K562 (cell line): ENCODE results near the gene SPRR3.
"Not testable (repeated sequence)": the region's sequence is repeated elsewhere in the genome, so short reads cannot be mapped to it uniquely, and the experiment has no call there.

Source experiments
- E2F4 ChIP-seq: sonication (generic); formaldehyde crosslinking; IDR thresholded peaks from 2 replicates; pipeline ENCODE4 v1.8.0; 2022; ENCODE audit warnings: mild to moderate bottlenecking, low read depth, missing genetic modification reagents
- FOXA3 ChIP-seq, 2 experiments: fragments of 450-650 bp in 1 of 2; sonication (generic) in 1 of 2; formaldehyde crosslinking; IDR thresholded peaks in 1 of 2; conservative IDR thresholded peaks in 1 of 2; 2 replicates each; pipeline versions ENCODE4 v1.4.0 to v1.8.0; 2020 to 2022; ENCODE audit warnings: mild to moderate bottlenecking in 2 of 2, missing genetic modification reagents in 1 of 2
- FOXJ3 ChIP-seq: sonication (generic); formaldehyde crosslinking; IDR thresholded peaks from 2 replicates; pipeline ENCODE4 v1.4.0; 2020; ENCODE audit warnings: mild to moderate bottlenecking, missing genetic modification reagents
- JUN ChIP-seq, 2 experiments: sonication (generic) in 1 of 2; formaldehyde crosslinking in 1 of 2; IDR thresholded peaks; 2 replicates each; pipeline versions ENCODE4 v1.6.1 to v1.8.0; 2012 to 2022; ENCODE audit warnings: borderline replicate concordance in 2 of 2, mild to moderate bottlenecking in 2 of 2, improper control_type of control experiment in 1 of 2, low read depth in 1 of 2, low read length in 1 of 2, missing genetic modification reagents in 1 of 2
- JUNB ChIP-seq: fragments of 450-650 bp; formaldehyde crosslinking; conservative IDR thresholded peaks from 2 replicates; pipeline ENCODE4 v1.4.0; 2020; ENCODE audit warnings: mild to moderate bottlenecking
- KDM4B ChIP-seq, 2 experiments: fragments of 450-650 bp in 1 of 2; sonication (generic) in 1 of 2; IDR thresholded peaks; 2 replicates each; pipeline ENCODE4 v1.6.1; 2016 to 2017; ENCODE audit warnings: borderline replicate concordance in 2 of 2, antibody characterized with exemption in 1 of 2, low read depth in 1 of 2, mild to moderate bottlenecking in 1 of 2
- MAX ChIP-seq: sonication (generic); formaldehyde crosslinking; IDR thresholded peaks from 2 replicates; pipeline ENCODE4 v1.9.0; 2022; ENCODE audit warnings: mild to moderate bottlenecking, missing genetic modification reagents
- MAZ ChIP-seq, 2 experiments: fragments of 450-650 bp in 1 of 2; sonication (generic) in 1 of 2; formaldehyde crosslinking; IDR thresholded peaks in 1 of 2; conservative IDR thresholded peaks in 1 of 2; 2 replicates each; pipeline versions ENCODE4 v1.4.0 to v1.5.0; 2020; ENCODE audit warnings: mild to moderate bottlenecking in 1 of 2, missing genetic modification reagents in 1 of 2
- NR2F6 ChIP-seq: fragments of 450-650 bp; formaldehyde crosslinking; IDR thresholded peaks from 2 replicates; pipeline ENCODE4 v1.4.0; 2020; ENCODE audit warnings: mild to moderate bottlenecking
- SMARCA4 ChIP-seq: fragments of 450-650 bp; IDR thresholded peaks from 2 replicates; pipeline ENCODE4 v1.6.1; 2016
- USF2 ChIP-seq: sonication (generic); formaldehyde crosslinking; IDR thresholded peaks from 2 replicates; pipeline ENCODE4 v1.5.0; 2020; ENCODE audit warnings: missing genetic modification reagents
- ZBED1 ChIP-seq: IDR thresholded peaks from 2 replicates; pipeline ENCODE4 v1.6.1; 2014
- ZNF511 ChIP-seq: sonication (generic); formaldehyde crosslinking; IDR thresholded peaks from 2 replicates; pipeline ENCODE4 v1.8.0; 2022; ENCODE audit warnings: mild to moderate bottlenecking, missing genetic modification reagents
- TF ChIP-seq, protein P1 (sequence below): sonication (generic); formaldehyde crosslinking; IDR thresholded peaks from 2 replicates; pipeline ENCODE4 v1.8.1; 2023; ENCODE audit warnings: mild to moderate bottlenecking, missing genetic modification reagents, moderate library complexity

DNA sequence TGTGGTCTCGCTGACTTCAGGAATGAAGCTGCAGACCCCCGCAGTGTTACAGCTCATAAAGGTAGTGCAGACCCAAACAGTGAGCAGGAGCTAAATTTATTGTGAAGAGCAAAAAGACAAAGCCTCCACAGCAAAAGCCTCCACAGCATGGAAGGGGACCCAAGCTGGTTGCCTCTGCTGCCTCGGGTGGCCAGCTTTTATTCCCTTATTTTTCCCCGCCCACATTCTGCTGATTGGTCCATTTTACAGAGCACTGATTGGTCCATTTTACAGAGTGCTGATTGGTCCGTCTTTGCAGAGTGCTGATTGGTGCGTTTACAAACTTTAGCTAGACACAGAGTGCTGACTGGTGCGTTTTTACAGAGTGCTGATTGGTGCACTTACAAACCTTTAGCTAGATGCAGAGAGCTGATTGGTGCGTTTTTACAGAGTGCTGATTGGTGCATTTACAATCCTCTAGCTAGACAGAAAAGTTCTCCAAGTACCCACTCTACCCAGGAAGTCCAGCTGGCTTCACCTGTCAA lies 9.7 kb downstream of the SPRR3 start:
- TF ChIP-seq USF2 (CRISPR knock-in tag); MAX (CRISPR knock-in tag); E2F4 (CRISPR knock-in tag); KDM4B (IDR thresholded peaks at IDR 0.05; ENCODE audit: borderline replicate concordance in 2 of 2, low read depth in 1 of 2); JUN (IDR thresholded peaks at IDR 0.05; ENCODE audit: borderline replicate concordance, low read depth, low read length); JUN (CRISPR knock-in tag; IDR thresholded peaks at IDR 0.05; ENCODE audit: borderline replicate concordance); ZBED1; FOXA3 (CRISPR knock-in tag; conservative IDR thresholded peaks at IDR 0.05 in 1 of 2, IDR thresholded peaks at IDR 0.05 in 1 of 2); MAZ (CRISPR knock-in tag; conservative IDR thresholded peaks at IDR 0.05 in 1 of 2, IDR thresholded peaks at IDR 0.05 in 1 of 2); JUNB (CRISPR knock-in tag); SMARCA4; ZNF511 (CRISPR knock-in tag); FOXJ3 (CRISPR knock-in tag); NR2F6 (CRISPR knock-in tag): not testable (repeated sequence)
- TF ChIP-seq, protein P1, sequence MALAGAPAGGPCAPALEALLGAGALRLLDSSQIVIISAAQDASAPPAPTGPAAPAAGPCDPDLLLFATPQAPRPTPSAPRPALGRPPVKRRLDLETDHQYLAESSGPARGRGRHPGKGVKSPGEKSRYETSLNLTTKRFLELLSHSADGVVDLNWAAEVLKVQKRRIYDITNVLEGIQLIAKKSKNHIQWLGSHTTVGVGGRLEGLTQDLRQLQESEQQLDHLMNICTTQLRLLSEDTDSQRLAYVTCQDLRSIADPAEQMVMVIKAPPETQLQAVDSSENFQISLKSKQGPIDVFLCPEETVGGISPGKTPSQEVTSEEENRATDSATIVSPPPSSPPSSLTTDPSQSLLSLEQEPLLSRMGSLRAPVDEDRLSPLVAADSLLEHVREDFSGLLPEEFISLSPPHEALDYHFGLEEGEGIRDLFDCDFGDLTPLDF (CRISPR knock-in tag) = not testable (repeated sequence)
